SK-N-SH treated with all-trans-retinoic acid at 6 μM for 48 hours (cell line): ENCODE data around the gene PNPO.

Experiments
- ATAC-seq: fragments of 200-7000 bp; cut with Tn5 transposase; 3 replicates; pipeline ENCODE4 v1.9.1; 2020; ENCODE audit warnings: mild to moderate bottlenecking, moderate library complexity
- BACH2 ChIP-seq: fragments of 250-450 bp; sonication (Bioruptor Pico); IDR thresholded peaks from 2 replicates; pipeline ENCODE4 v1.9.0; 2021; ENCODE audit warnings: mild to moderate bottlenecking, borderline replicate concordance
- CSDC2 ChIP-seq: fragments of 250-450 bp; sonication (Bioruptor Pico); IDR thresholded peaks from 2 replicates; pipeline ENCODE4 v1.5.0; 2020; ENCODE audit warnings: mild to moderate bottlenecking, moderate library complexity
- CSRNP3 ChIP-seq: fragments of 250-450 bp; sonication (Bioruptor Pico); IDR thresholded peaks from 2 replicates; pipeline ENCODE4 v1.5.1; 2021; ENCODE audit warnings: mild to moderate bottlenecking, moderate library complexity
- ESRRG ChIP-seq: fragments of 250-450 bp; sonication (Bioruptor Pico); IDR thresholded peaks from 2 replicates; pipeline ENCODE4 v1.6.1; 2021; ENCODE audit warnings: mild to moderate bottlenecking
- GLIS3 ChIP-seq: fragments of 250-450 bp; sonication (Bioruptor Pico); IDR thresholded peaks from 2 replicates; pipeline ENCODE4 v1.5.0; 2020; ENCODE audit warnings: mild to moderate bottlenecking, moderate library complexity
- ISL1 ChIP-seq: fragments of 250-450 bp; sonication (Bioruptor Pico); IDR thresholded peaks from 2 replicates; pipeline ENCODE4 v2.1.2; 2022; ENCODE audit warnings: mild to moderate bottlenecking, moderate library complexity
- OSR1 ChIP-seq: fragments of 250-450 bp; sonication (Bioruptor Pico); IDR thresholded peaks from 2 replicates; pipeline ENCODE4 v1.8.0; 2022; ENCODE audit warnings: moderate library complexity, mild to moderate bottlenecking, inconsistent platforms
- RARB ChIP-seq: fragments of 250-450 bp; sonication (Bioruptor Pico); IDR thresholded peaks from 2 replicates; pipeline ENCODE4 v1.8.0; 2021; ENCODE audit warnings: mild to moderate bottlenecking, moderate library complexity
- SNAI2 ChIP-seq: fragments of 250-450 bp; sonication (Bioruptor Pico); IDR thresholded peaks from 2 replicates; pipeline ENCODE4 v1.5.0; 2020; ENCODE audit warnings: mild to moderate bottlenecking, moderate library complexity
- TOX ChIP-seq: fragments of 250-450 bp; sonication (Bioruptor Pico); IDR thresholded peaks from 2 replicates; pipeline ENCODE4 v1.8.0; 2021; ENCODE audit warnings: mild to moderate bottlenecking, moderate library complexity, borderline replicate concordance
- ZC3H10 ChIP-seq: fragments of 250-450 bp; sonication (Bioruptor Pico); IDR thresholded peaks from 2 replicates; pipeline ENCODE4 v1.5.1; 2021; ENCODE audit warnings: mild to moderate bottlenecking, moderate library complexity
- ZFP3 ChIP-seq: fragments of 250-450 bp; sonication (Bioruptor Pico); IDR thresholded peaks from 2 replicates; pipeline ENCODE4 v1.5.0; 2020; ENCODE audit warnings: mild to moderate bottlenecking, moderate library complexity
- ZFP30 ChIP-seq: fragments of 450-650 bp; formaldehyde crosslinking; IDR thresholded peaks from 2 replicates; pipeline ENCODE4 v1.5.0; 2022; ENCODE audit warnings: mild to moderate bottlenecking, moderate library complexity
- ZNF565 ChIP-seq: fragments of 450-650 bp; formaldehyde crosslinking; conservative IDR thresholded peaks from 2 replicates; pipeline ENCODE4 v1.5.0; 2020; ENCODE audit warnings: low read depth, mild to moderate bottlenecking, moderate library complexity
- ZNF70 ChIP-seq: fragments of 450-650 bp; formaldehyde crosslinking; IDR thresholded peaks from 2 replicates; pipeline ENCODE4 v1.5.0; 2020; ENCODE audit warnings: mild to moderate bottlenecking, moderate library complexity
- ZNF8 ChIP-seq: fragments of 450-650 bp; formaldehyde crosslinking; IDR thresholded peaks from 2 replicates; pipeline ENCODE4 v1.5.0; 2020; ENCODE audit warnings: mild to moderate bottlenecking, moderate library complexity
- TF ChIP-seq, protein P1 (sequence below): fragments of 250-450 bp; sonication (Bioruptor Pico); IDR thresholded peaks from 2 replicates; pipeline ENCODE4 v1.8.0; 2021; ENCODE audit warnings: low read depth, mild to moderate bottlenecking, moderate library complexity, borderline replicate concordance
- TF ChIP-seq, protein P2 (sequence below): fragments of 250-450 bp; sonication (Bioruptor Pico); IDR thresholded peaks from 2 replicates; pipeline ENCODE4 v1.5.0; 2020; ENCODE audit warnings: mild to moderate bottlenecking, moderate library complexity
- TF ChIP-seq, protein P3 (sequence below): fragments of 250-450 bp; sonication (Bioruptor Pico); IDR thresholded peaks from 2 replicates; pipeline ENCODE4 v1.5.1; 2020; ENCODE audit warnings: low read depth, mild to moderate bottlenecking, moderate library complexity
- TF ChIP-seq, protein P4 (sequence below): fragments of 250-450 bp; sonication (Bioruptor Pico); IDR thresholded peaks from 2 replicates; pipeline ENCODE4 v1.8.0; 2020; ENCODE audit warnings: mild to moderate bottlenecking, moderate library complexity, borderline replicate concordance

The PNPO gene

DNA sequence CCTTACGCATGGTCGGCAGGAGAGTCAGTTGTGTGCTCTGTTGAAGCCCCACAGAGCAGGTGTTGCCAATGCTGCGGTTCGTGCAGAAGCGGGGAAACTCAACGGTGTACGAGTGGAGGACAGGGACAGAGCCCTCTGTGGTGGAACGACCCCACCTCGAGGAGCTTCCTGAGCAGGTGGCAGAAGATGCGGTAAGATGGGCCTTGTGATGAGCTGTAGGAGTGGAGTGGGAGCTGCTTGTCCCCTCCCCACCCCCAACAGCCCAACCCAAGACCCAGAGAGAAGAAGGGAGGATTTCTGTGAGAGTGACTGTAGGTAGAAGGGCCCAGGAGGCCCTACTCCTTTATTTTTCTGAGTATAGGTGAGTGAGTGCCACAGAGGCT lies 34.4 kb downstream of the PNPO start (continued):
- TF ChIP-seq, protein P1, sequence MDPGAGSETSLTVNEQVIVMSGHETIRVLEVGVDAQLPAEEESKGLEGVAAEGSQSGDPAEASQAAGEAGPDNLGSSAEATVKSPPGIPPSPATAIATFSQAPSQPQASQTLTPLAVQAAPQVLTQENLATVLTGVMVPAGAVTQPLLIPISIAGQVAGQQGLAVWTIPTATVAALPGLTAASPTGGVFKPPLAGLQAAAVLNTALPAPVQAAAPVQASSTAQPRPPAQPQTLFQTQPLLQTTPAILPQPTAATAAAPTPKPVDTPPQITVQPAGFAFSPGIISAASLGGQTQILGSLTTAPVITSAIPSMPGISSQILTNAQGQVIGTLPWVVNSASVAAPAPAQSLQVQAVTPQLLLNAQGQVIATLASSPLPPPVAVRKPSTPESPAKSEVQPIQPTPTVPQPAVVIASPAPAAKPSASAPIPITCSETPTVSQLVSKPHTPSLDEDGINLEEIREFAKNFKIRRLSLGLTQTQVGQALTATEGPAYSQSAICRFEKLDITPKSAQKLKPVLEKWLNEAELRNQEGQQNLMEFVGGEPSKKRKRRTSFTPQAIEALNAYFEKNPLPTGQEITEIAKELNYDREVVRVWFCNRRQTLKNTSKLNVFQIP (CRISPR knock-in tag): no peak
- no peak for TF ChIP-seq ZFP30 (CRISPR knock-in tag)
- no peak for TF ChIP-seq OSR1 (CRISPR knock-in tag)
- no peak for TF ChIP-seq ZC3H10 (CRISPR knock-in tag)
- no peak for TF ChIP-seq ZFP3 (CRISPR knock-in tag)
- TF ChIP-seq TOX (CRISPR knock-in tag): no peak
- TF ChIP-seq ZNF70 (CRISPR knock-in tag): no peak

- peak; percentile 95 for ATAC-seq
- TF ChIP-seq, protein P2, sequence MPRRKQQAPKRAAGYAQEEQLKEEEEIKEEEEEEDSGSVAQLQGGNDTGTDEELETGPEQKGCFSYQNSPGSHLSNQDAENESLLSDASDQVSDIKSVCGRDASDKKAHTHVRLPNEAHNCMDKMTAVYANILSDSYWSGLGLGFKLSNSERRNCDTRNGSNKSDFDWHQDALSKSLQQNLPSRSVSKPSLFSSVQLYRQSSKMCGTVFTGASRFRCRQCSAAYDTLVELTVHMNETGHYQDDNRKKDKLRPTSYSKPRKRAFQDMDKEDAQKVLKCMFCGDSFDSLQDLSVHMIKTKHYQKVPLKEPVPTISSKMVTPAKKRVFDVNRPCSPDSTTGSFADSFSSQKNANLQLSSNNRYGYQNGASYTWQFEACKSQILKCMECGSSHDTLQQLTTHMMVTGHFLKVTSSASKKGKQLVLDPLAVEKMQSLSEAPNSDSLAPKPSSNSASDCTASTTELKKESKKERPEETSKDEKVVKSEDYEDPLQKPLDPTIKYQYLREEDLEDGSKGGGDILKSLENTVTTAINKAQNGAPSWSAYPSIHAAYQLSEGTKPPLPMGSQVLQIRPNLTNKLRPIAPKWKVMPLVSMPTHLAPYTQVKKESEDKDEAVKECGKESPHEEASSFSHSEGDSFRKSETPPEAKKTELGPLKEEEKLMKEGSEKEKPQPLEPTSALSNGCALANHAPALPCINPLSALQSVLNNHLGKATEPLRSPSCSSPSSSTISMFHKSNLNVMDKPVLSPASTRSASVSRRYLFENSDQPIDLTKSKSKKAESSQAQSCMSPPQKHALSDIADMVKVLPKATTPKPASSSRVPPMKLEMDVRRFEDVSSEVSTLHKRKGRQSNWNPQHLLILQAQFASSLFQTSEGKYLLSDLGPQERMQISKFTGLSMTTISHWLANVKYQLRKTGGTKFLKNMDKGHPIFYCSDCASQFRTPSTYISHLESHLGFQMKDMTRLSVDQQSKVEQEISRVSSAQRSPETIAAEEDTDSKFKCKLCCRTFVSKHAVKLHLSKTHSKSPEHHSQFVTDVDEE: peak; percentile 37; the same call in 1 of the 2 replicates
- no peak for TF ChIP-seq ZNF565 (CRISPR knock-in tag)
- TF ChIP-seq BACH2 (CRISPR knock-in tag): no peak
- TF ChIP-seq ZFP3 (CRISPR knock-in tag): no peak
- TF ChIP-seq, protein P3, sequence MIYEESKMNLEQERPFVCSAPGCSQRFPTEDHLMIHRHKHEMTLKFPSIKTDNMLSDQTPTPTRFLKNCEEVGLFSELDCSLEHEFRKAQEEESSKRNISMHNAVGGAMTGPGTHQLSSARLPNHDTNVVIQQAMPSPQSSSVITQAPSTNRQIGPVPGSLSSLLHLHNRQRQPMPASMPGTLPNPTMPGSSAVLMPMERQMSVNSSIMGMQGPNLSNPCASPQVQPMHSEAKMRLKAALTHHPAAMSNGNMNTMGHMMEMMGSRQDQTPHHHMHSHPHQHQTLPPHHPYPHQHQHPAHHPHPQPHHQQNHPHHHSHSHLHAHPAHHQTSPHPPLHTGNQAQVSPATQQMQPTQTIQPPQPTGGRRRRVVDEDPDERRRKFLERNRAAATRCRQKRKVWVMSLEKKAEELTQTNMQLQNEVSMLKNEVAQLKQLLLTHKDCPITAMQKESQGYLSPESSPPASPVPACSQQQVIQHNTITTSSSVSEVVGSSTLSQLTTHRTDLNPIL (CRISPR knock-in tag): no peak
These were observed 37.0 kb downstream of the PNPO start for GRCh38 chr17:47978324-47978723.

- TF ChIP-seq, protein P2: peak; percentile 46; the same call in 1 of the 2 replicates
- TF ChIP-seq, protein P4, sequence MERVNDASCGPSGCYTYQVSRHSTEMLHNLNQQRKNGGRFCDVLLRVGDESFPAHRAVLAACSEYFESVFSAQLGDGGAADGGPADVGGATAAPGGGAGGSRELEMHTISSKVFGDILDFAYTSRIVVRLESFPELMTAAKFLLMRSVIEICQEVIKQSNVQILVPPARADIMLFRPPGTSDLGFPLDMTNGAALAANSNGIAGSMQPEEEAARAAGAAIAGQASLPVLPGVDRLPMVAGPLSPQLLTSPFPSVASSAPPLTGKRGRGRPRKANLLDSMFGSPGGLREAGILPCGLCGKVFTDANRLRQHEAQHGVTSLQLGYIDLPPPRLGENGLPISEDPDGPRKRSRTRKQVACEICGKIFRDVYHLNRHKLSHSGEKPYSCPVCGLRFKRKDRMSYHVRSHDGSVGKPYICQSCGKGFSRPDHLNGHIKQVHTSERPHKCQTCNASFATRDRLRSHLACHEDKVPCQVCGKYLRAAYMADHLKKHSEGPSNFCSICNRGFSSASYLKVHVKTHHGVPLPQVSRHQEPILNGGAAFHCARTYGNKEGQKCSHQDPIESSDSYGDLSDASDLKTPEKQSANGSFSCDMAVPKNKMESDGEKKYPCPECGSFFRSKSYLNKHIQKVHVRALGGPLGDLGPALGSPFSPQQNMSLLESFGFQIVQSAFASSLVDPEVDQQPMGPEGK: no peak
- no peak for ATAC-seq
These were observed 39.2 kb downstream of the PNPO start for GRCh38 chr17:47980541-47980940.

DNA sequence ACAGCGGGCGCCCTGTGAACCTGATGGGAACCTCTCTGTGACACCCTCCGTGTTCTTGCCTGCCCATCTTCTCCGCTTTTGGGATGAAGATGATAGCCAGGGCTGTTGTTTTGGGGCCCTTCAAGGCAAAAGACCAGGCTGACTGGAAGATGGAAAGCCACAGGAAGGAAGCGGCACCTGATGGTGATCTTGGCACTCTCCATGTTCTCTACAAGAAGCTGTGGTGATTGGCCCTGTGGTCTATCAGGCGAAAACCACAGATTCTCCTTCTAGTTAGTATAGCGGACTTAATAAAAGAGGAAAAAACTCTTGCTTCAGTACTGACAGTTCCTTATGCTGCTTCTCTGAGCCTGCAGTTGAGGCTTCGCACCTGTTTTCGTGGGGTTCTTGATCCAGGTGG lies 40.1 kb downstream of the PNPO start:
- ATAC-seq: no peak
- no peak for TF ChIP-seq ZNF8
- TF ChIP-seq CSRNP3 (CRISPR knock-in tag): no peak
- no peak for TF ChIP-seq SNAI2 (CRISPR knock-in tag)
- TF ChIP-seq ISL1: no peak
- TF ChIP-seq OSR1 (CRISPR knock-in tag): no peak
- TF ChIP-seq, protein P4: no peak
- TF ChIP-seq CSDC2: no peak
- TF ChIP-seq RARB (CRISPR knock-in tag): no peak
- TF ChIP-seq ZFP30 (CRISPR knock-in tag): no peak
- TF ChIP-seq, protein P1 (CRISPR knock-in tag): no peak
- TF ChIP-seq ESRRG (CRISPR knock-in tag): no peak
- TF ChIP-seq ZNF70 (CRISPR knock-in tag): no peak
- no peak for TF ChIP-seq BACH2 (CRISPR knock-in tag)
- TF ChIP-seq ZC3H10 (CRISPR knock-in tag): no peak
- TF ChIP-seq ZFP3 (CRISPR knock-in tag): no peak
- TF ChIP-seq GLIS3 (CRISPR knock-in tag): no peak
